Stimulated activated CD4-positive, alpha-beta T cell treated with anti-CD3 and anti-CD28 coated beads, Interleukin-12 subunit alpha, Interleukin-12 subunit beta, amount 100 ng/mL, for 4 hours (primary cell): ENCODE results near the gene UBE2M.
"Not testable (repeated sequence)": the region's sequence is repeated elsewhere in the genome, so short reads cannot be mapped to it uniquely, and the experiment has no call there.

Source experiments
- DNase-seq: peaks from one replicate; pipeline ENCODE4 v3.0.0-alpha.2; 2020

UBE2M gene

GRCh38 chr19:58511353-58512208 lies 46.8 kb downstream of the UBE2M start, which contains the start of gene SLC27A5:
TSS of gene SLC27A5 (minus strand) at chr19:58511992. CDS start at chr19:58511955, 37 bp downstream.
- DNase-seq: no peak

- no peak for DNase-seq
Measured at GRCh38 chr19:58510084-58510862, 48.1 kb downstream of the UBE2M start.

GRCh38 chr19:58509731-58510083 lies 48.7 kb downstream of the UBE2M start:
- no peak for DNase-seq

- not testable (repeated sequence) for DNase-seq
Measured at GRCh38 chr19:58507602-58508223, 50.7 kb downstream of the UBE2M start.
